ENCODE results near the gene FAM234A. TPM values are rescaled to one million over a fixed set of nuclear protein-coding genes. Genes with fewer than 3 reads are reported as not detected.

Gene FAM234A
- polyA plus RNA-seq, 1 experiment = 75.5 TPM

GRCh38 chr16:306911-307370, 72.3 kb downstream of the FAM234A start:
- no peak for DNase-seq (ENCODE audit: low read depth)
- Histone ChIP-seq H3K27me3 (ENCODE audit: control insufficient read depth, insufficient read depth, low read length) (no peaks in the 10 kb centered on the region), H3K36me3 (ENCODE audit: control insufficient read depth, insufficient read depth, low read length) (peaks cover 27% of the 10 kb centered on the region), H3K4me3 (ENCODE audit: low read depth, low read length) (no peak overlapping the region)
- TF ChIP-seq CTCF (IDR thresholded peaks at IDR 0.05; ENCODE audit: insufficient read depth, low read depth, low read length) = no peak
- POLR2A ChIA-PET = no interaction called here
- CTCF ChIA-PET = no interaction called here

GRCh38 chr16:307691-308312, 73.2 kb downstream of the FAM234A start:
- Histone ChIP-seq H3K4me3 (ENCODE audit: low read depth, low read length) (no peak overlapping the region), H3K27me3 (ENCODE audit: control insufficient read depth, insufficient read depth, low read length) (no peaks in the 10 kb centered on the region), H3K36me3 (ENCODE audit: control insufficient read depth, insufficient read depth, low read length) (peaks cover 26% of the 10 kb centered on the region)
- ChIA-PET POLR2A (no interaction called here), CTCF (no interaction called here)
- no peak for TF ChIP-seq CTCF (IDR thresholded peaks at IDR 0.05; ENCODE audit: insufficient read depth, low read depth, low read length)
- no peak for DNase-seq (ENCODE audit: low read depth)

GRCh38 chr16:309476-309875, 74.9 kb downstream of the FAM234A start:
- POLR2A ChIA-PET = no interaction called here
- TF ChIP-seq CTCF (IDR thresholded peaks at IDR 0.05; ENCODE audit: insufficient read depth, low read depth, low read length) = no peak
- no peak for DNase-seq (ENCODE audit: low read depth)
- Histone ChIP-seq H3K4me3 (ENCODE audit: low read depth, low read length) (no peak overlapping the region), H3K36me3 (ENCODE audit: control insufficient read depth, insufficient read depth, low read length) (peaks cover 35% of the 10 kb centered on the region), H3K27me3 (ENCODE audit: control insufficient read depth, insufficient read depth, low read length) (no peaks in the 10 kb centered on the region)
- CTCF ChIA-PET = interaction anchor here (1.0 kb wide), 1 partner anchor 28 kb away, joined by 3 read pairs; no protein-coding TSS in a partner anchor

GRCh38 chr16:311725-312124, 77.1 kb downstream of the FAM234A start:
- CTCF ChIA-PET = no interaction called here

GRCh38 chr16:314351-314750, 79.7 kb downstream of the FAM234A start:
- H3K27me3 ChIP-seq (ENCODE audit: control insufficient read depth, insufficient read depth, low read length) = no peaks in the 10 kb centered on the region
- TF ChIP-seq CTCF (IDR thresholded peaks at IDR 0.05; ENCODE audit: insufficient read depth, low read depth, low read length) = no peak
- no peak overlapping the region for H3K4me3 ChIP-seq (ENCODE audit: low read depth, low read length)
- ChIA-PET POLR2A (no interaction called here), CTCF (interaction anchor here (0.9 kb wide), 1 partner anchor 47 kb away, joined by 3 read pairs; no protein-coding TSS in a partner anchor)
- peaks cover 30% of the 10 kb centered on the region for H3K36me3 ChIP-seq (ENCODE audit: control insufficient read depth, insufficient read depth, low read length)
- no peak for DNase-seq (ENCODE audit: low read depth)

More at GRCh38 chr16:311725-312124, 77.1 kb downstream of the FAM234A start:
- no peak for TF ChIP-seq CTCF (IDR thresholded peaks at IDR 0.05; ENCODE audit: insufficient read depth, low read depth, low read length)
- DNase-seq (ENCODE audit: low read depth) = no peak
- Histone ChIP-seq H3K4me3 (ENCODE audit: low read depth, low read length) (no peak overlapping the region), H3K27me3 (ENCODE audit: control insufficient read depth, insufficient read depth, low read length) (no peaks in the 10 kb centered on the region), H3K36me3 (ENCODE audit: control insufficient read depth, insufficient read depth, low read length) (peaks cover 34% of the 10 kb centered on the region)
- POLR2A ChIA-PET = no interaction called here

Data from BJ (cell line).